PFSK-1 (cell line): Measurements from ENCODE around the gene KSR2.

Experiments
- FOXP2 ChIP-seq: optimal IDR thresholded peaks from 2 replicates; pipeline ENCODE3; 2011; ENCODE audit warnings: borderline replicate concordance, control low read depth, inconsistent platforms; ENCODE audit not compliant: insufficient read depth; ENCODE audit errors: extremely low read length, extremely low read depth
- POLR2AphosphoS5 ChIP-seq: IDR thresholded peaks from 2 replicates; pipeline ENCODE4 v1.6.1; 2012; ENCODE audit warnings: low read depth, mild to moderate bottlenecking, control low read depth, low read length, moderate library complexity
- REST ChIP-seq, 2 experiments: IDR thresholded peaks; 2 replicates each; pipeline versions ENCODE4 v1.6.1 to v1.8.0; 2011 to 2012; ENCODE audit warnings: low read depth in 2 of 2, low read length in 2 of 2, control low read depth in 1 of 2, inconsistent platforms in 1 of 2, mild to moderate bottlenecking in 1 of 2, moderate library complexity in 1 of 2; ENCODE audit not compliant: insufficient read depth in 1 of 2
- SIN3A ChIP-seq: IDR thresholded peaks from 2 replicates; pipeline ENCODE4 v1.6.1; 2012; ENCODE audit warnings: mild to moderate bottlenecking, low read length, moderate library complexity, borderline replicate concordance; ENCODE audit not compliant: insufficient read depth
- TAF1 ChIP-seq: IDR thresholded peaks from 2 replicates; pipeline ENCODE4 v1.6.1; 2012; ENCODE audit warnings: low read length, control low read depth, borderline replicate concordance; ENCODE audit not compliant: insufficient read depth

Gene KSR2

DNA sequence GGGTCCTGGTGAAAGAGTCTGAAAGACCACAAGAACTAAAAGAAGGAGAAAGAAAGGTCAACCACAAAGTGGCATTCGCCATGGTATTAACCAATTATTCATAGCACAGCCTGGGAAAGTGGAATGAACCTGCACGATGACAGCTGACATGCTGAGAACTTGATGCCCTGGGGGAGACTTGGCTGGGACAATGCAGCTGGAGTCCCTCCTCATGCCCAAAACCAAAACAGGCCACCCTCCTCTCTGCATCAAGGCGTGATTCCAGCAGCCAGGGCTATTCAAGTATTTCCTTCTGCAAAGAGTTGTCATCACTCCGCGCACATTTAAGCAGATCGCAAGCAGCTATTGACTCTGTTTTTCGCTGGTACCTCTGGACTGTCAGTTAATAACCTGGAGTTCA lies 440.3 kb downstream of the KSR2 start:
- TF ChIP-seq REST (IDR thresholded peaks at IDR 0.05; ENCODE audit: insufficient read depth in 1 of 2, low read depth in 2 of 2, low read length in 2 of 2) (no peak), SIN3A (no peak), TAF1 (no peak), POLR2AphosphoS5 (no peak), FOXP2 (no peak)

GRCh38 chr12:117527479-117527855 lies 441.3 kb downstream of the KSR2 start:
- TF ChIP-seq POLR2AphosphoS5 (no peak), SIN3A (no peak), FOXP2 (no peak), REST (IDR thresholded peaks at IDR 0.05; ENCODE audit: insufficient read depth in 1 of 2, low read depth in 2 of 2, low read length in 2 of 2) (no peak), TAF1 (no peak)

DNA sequence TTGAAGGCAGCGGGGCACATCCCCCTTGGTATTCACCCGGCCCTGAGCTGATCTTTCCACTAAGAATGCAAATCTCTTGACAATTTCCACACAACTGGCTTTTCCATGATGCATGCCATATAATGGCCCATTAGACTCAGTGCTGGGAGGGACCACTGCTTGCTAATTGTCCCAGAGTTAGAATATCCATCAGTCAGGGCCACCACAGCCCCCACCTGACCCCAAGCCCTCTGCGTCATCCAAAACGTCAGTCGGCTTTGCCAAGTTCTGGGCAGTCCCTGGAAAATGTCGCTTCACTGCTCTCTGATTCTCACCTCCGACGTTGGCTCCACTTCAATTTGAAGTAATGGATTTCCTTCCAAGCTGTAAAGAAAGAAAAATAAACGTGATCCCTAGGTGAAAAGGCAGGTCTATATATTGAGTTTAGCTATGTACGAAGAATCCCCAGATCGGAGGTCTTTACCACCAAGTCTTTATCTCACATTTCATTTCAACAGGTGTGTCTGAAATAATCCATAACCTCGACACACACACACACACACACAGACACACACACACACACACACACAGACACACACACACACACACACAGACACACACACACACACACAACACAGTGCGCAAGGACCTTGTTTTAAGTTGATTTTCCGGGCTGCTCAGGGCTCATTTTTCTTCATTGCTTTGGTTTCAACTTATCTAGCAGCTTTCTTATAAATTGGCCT lies 441.9 kb downstream of the KSR2 start:
- TF ChIP-seq TAF1 = no peak
- TF ChIP-seq POLR2AphosphoS5 = no peak
- TF ChIP-seq FOXP2 = no peak
- no peak for TF ChIP-seq REST (IDR thresholded peaks at IDR 0.05; ENCODE audit: insufficient read depth in 1 of 2, low read depth in 2 of 2, low read length in 2 of 2)
- TF ChIP-seq SIN3A = no peak

DNA sequence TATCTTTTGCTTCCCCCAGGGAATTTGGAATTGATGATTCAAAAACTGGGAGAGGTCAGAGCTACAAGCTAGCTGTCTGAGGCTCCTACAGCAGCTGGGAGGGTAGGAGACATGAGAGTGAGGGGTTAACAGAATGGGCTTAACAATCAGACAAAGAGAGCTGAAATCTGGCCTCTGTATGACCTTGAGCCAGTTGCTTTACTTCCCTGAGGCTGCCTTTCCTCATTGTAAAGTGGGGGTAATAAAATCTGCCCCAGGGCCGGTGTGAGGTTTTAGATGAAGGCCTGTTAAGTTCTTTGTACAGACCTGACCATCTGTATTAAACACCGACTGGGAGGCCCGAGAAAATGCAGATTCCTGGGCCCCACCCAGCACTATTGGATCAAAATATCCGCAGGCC lies 443.0 kb downstream of the KSR2 start:
- TF ChIP-seq FOXP2 (no peak), SIN3A (no peak), TAF1 (no peak), REST (IDR thresholded peaks at IDR 0.05; ENCODE audit: insufficient read depth in 1 of 2, low read depth in 2 of 2, low read length in 2 of 2) (no peak), POLR2AphosphoS5 (no peak)

GRCh38 chr12:117524806-117525205 lies 444.0 kb downstream of the KSR2 start:
- TF ChIP-seq FOXP2 = no peak
- no peak for TF ChIP-seq REST (IDR thresholded peaks at IDR 0.05; ENCODE audit: insufficient read depth in 1 of 2, low read depth in 2 of 2, low read length in 2 of 2)
- TF ChIP-seq TAF1 = no peak
- TF ChIP-seq SIN3A = no peak
- no peak for TF ChIP-seq POLR2AphosphoS5
